ENCODE data around the gene FRMD4A.
A peak's percentile ranks its signal among the peaks of the same experiment; 100 is the strongest.
"Not testable (repeated sequence)": the region's sequence is repeated elsewhere in the genome, so short reads cannot be mapped to it uniquely, and the experiment has no call there.

The FRMD4A gene

DNA sequence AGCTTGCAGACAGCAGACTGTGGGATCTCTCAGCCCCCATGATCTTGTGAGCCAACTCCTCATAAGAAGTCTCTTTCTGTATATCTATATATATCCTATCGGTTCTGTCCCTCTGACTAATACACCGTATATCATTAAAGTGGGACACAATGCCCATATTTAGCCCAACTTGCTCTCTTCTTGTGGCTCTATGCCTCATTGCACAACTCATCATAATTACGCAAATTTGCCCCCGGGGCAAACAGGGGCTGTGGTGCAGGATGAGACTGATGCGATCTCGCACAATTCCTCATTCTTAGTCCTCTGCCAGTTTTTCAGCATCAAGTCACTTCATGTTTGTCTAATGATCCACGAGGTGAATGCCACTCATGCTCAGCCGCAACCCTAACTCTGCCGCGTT lies 560.8 kb downstream of the FRMD4A start:
- H3K79me2 ChIP-seq (ENCODE audit: control insufficient read depth, low read length) = no peaks in the 10 kb centered on the region
- no peak overlapping the region for H3K27ac ChIP-seq (ENCODE audit: low read depth, low read length)
- TF ChIP-seq EZH2phosphoT487 (IDR thresholded peaks at IDR 0.05; ENCODE audit: borderline replicate concordance, low read length) = no peak
- TF ChIP-seq, protein P1, sequence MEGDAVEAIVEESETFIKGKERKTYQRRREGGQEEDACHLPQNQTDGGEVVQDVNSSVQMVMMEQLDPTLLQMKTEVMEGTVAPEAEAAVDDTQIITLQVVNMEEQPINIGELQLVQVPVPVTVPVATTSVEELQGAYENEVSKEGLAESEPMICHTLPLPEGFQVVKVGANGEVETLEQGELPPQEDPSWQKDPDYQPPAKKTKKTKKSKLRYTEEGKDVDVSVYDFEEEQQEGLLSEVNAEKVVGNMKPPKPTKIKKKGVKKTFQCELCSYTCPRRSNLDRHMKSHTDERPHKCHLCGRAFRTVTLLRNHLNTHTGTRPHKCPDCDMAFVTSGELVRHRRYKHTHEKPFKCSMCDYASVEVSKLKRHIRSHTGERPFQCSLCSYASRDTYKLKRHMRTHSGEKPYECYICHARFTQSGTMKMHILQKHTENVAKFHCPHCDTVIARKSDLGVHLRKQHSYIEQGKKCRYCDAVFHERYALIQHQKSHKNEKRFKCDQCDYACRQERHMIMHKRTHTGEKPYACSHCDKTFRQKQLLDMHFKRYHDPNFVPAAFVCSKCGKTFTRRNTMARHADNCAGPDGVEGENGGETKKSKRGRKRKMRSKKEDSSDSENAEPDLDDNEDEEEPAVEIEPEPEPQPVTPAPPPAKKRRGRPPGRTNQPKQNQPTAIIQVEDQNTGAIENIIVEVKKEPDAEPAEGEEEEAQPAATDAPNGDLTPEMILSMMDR (IDR thresholded peaks at IDR 0.05; ENCODE audit: low read depth, low read length, poor library complexity, severe bottlenecking) = no peak
- peak overlapping the region; percentile 48 for H3K4me2 ChIP-seq (ENCODE audit: low read length)
- H3K4me3 ChIP-seq (ENCODE audit: low read length) = peak overlapping the region; percentile 31
- no peaks in the 10 kb centered on the region for H3K36me3 ChIP-seq (ENCODE audit: control insufficient read depth, low read length)
- H3K9me3 ChIP-seq (ENCODE audit: control insufficient read depth, insufficient read depth, low read length) = no peaks in the 10 kb centered on the region
- H3K4me1 ChIP-seq (ENCODE audit: control insufficient read depth, low read length) = peaks cover 13% of the 10 kb centered on the region
- H3K27me3 ChIP-seq (ENCODE audit: control insufficient read depth, low read length) = peaks cover 12% of the 10 kb centered on the region
- no peaks in the 10 kb centered on the region for H4K20me1 ChIP-seq (ENCODE audit: control insufficient read depth, insufficient read depth, low read depth, low read length)
- no peaks in the 10 kb centered on the region for H3K9me2 ChIP-seq (replicated peaks; ENCODE audit: control insufficient read depth, low read length)
- H3F3A ChIP-seq (ENCODE audit: control insufficient read depth, insufficient read depth) = no peaks in the 10 kb centered on the region

DNA sequence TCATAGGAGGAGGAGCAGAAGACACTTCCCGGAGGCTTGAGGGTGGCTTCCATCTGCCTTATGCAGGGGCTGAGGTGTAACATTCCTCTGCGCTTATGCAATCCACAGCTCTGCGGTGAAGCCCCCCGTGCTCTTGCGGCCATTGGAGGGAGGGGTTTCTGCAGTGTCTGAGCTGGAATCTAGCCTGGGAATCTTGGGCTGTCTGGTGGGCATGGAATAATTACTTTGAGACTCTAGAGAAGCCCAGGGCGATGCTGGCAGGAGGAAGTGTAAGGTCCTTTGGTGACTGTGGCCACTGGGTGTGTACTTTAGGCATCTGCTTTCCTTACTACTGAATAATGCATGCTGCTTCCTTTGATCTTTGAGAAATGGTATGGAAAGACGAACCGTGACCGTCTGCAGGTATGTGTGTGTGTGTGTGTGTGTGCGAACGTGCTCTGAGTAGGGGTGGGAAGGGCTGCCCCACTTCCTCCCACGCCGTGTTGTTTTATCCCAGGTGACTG lies 563.0 kb downstream of the FRMD4A start:
- Histone ChIP-seq H3K79me2 (ENCODE audit: control insufficient read depth, low read length) (no peaks in the 10 kb centered on the region), H3K9me2 (replicated peaks; ENCODE audit: control insufficient read depth, low read length) (no peaks in the 10 kb centered on the region), H3F3A (ENCODE audit: control insufficient read depth, insufficient read depth) (no peaks in the 10 kb centered on the region), H3K9me3 (ENCODE audit: control insufficient read depth, insufficient read depth, low read length) (no peaks in the 10 kb centered on the region), H4K20me1 (ENCODE audit: control insufficient read depth, insufficient read depth, low read depth, low read length) (no peaks in the 10 kb centered on the region), H3K4me3 (ENCODE audit: low read length) (no peak overlapping the region), H3K27me3 (ENCODE audit: control insufficient read depth, low read length) (peaks cover 3% of the 10 kb centered on the region; the same call in 1 of the 2 replicates), H3K27ac (ENCODE audit: low read depth, low read length) (no peak overlapping the region), H3K36me3 (ENCODE audit: control insufficient read depth, low read length) (no peaks in the 10 kb centered on the region), H3K4me2 (ENCODE audit: low read length) (no peak overlapping the region), H3K4me1 (ENCODE audit: control insufficient read depth, low read length) (peaks cover 13% of the 10 kb centered on the region)
- no peak for TF ChIP-seq EZH2phosphoT487 (IDR thresholded peaks at IDR 0.05; ENCODE audit: borderline replicate concordance, low read length)
- TF ChIP-seq, protein P1 (IDR thresholded peaks at IDR 0.05; ENCODE audit: low read depth, low read length, poor library complexity, severe bottlenecking) = no peak

DNA sequence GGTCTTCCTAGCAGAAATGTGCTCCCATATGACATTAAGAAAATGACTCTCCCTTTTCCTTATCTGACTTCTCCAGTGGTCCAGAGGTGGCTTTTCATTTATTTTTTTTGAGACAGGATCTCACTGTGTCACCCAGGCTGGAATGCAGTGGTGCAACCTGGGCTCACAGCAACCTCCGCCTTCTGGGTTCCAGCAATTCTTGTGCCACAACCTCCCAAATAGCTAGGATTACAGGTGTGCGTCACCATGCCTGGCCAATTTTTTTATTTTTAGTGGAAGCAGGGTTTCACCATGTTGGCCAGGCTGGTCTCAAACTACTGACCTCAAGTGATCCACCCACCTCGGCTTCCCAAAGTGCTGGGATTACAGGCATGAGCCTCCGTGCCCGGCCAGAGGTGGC lies 563.6 kb downstream of the FRMD4A start:
- H3K36me3 ChIP-seq (ENCODE audit: control insufficient read depth, low read length); H3K4me2 ChIP-seq (ENCODE audit: low read length); H4K20me1 ChIP-seq (ENCODE audit: control insufficient read depth, insufficient read depth, low read depth, low read length); H3K27me3 ChIP-seq (ENCODE audit: control insufficient read depth, low read length); H3K9me2 ChIP-seq (replicated peaks; ENCODE audit: control insufficient read depth, low read length); H3F3A ChIP-seq (ENCODE audit: control insufficient read depth, insufficient read depth); H3K9me3 ChIP-seq (ENCODE audit: control insufficient read depth, insufficient read depth, low read length); H3K27ac ChIP-seq (ENCODE audit: low read depth, low read length); H3K4me3 ChIP-seq (ENCODE audit: low read length); H3K79me2 ChIP-seq (ENCODE audit: control insufficient read depth, low read length): not testable (repeated sequence)
- H3K4me1 ChIP-seq (ENCODE audit: control insufficient read depth, low read length) = peaks cover 13% of the 10 kb centered on the region

DNA sequence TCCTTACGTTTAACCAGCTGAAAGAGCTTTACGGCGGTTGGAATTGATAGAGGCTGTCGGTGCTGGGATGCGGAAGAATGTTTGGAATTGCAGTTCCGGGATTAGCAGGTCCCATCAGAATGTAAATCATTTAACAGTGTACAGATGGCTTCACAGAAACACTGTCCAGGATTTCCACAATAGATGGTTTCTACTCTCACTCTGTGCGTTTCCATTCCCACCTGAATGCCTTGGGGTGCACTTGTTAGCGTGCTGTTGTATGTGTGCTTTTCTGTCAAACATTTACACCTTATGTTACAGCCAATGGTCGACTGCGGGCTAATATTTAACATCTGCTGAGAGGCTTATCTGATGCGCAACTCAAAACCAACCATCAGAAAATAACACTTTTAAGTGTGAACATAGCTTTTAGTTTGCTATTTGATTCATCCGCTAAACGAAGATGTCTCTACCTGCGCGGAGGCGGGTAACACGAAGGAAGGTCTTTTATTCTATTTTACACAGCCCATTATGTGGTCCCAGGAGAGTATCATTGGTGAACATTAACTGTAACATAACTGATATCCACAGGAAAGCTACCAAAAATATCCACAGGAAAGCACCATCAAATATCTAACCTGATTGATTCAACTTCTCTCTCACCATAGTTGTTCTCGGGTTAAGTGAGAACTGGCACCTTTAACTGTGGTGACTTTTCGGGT lies 564.9 kb downstream of the FRMD4A start:
- Histone ChIP-seq H4K20me1 (ENCODE audit: control insufficient read depth, insufficient read depth, low read depth, low read length) (no peaks in the 10 kb centered on the region), H3K4me3 (ENCODE audit: low read length) (no peak overlapping the region), H3K27me3 (ENCODE audit: control insufficient read depth, low read length) (no peaks in the 10 kb centered on the region), H3K4me1 (ENCODE audit: control insufficient read depth, low read length) (peaks cover 13% of the 10 kb centered on the region), H3K9me2 (replicated peaks; ENCODE audit: control insufficient read depth, low read length) (no peaks in the 10 kb centered on the region), H3K36me3 (ENCODE audit: control insufficient read depth, low read length) (no peaks in the 10 kb centered on the region), H3K9me3 (ENCODE audit: control insufficient read depth, insufficient read depth, low read length) (no peaks in the 10 kb centered on the region), H3K27ac (ENCODE audit: low read depth, low read length) (no peak overlapping the region), H3K4me2 (ENCODE audit: low read length) (no peak overlapping the region), H3F3A (ENCODE audit: control insufficient read depth, insufficient read depth) (no peaks in the 10 kb centered on the region), H3K79me2 (ENCODE audit: control insufficient read depth, low read length) (no peaks in the 10 kb centered on the region)
- no peak for TF ChIP-seq EZH2phosphoT487 (IDR thresholded peaks at IDR 0.05; ENCODE audit: borderline replicate concordance, low read length)
